ENCODE measurements around the gene TMEM204.

The TMEM204 gene

DNA sequence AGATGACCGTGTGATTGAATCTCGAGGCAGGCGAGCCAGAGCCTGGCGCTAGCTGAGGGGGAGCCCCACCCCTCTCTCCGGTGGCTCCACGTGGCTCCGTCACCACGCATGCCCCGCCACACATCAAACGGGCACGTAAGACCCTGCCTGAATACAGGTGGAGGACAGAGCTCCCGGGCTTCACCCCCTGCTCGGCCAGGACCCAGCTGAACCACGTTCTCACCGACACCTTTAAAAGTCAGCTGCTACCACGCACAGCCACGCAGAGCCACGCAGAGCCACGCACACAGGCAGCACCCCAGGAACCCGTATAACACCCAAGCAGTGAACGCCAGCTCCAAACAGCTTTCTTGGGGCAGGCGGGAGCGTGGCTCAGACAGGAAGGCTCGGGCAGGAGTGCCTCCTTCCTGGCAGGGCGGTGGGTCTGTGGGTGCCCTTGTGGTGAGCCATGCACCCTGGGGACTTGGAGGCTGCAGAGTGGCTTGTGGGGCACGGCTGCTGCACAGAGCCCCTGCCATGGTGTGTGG is 4.4 kb downstream of the TMEM204 start:
- no peaks in the 10 kb centered on the region for H3F3A ChIP-seq (ENCODE audit: control insufficient read depth, insufficient read depth)
- no peaks in the 10 kb centered on the region for H3K27me3 ChIP-seq (ENCODE audit: control insufficient read depth, low read length)
- no peak overlapping the region for H3K27ac ChIP-seq (ENCODE audit: low read depth, low read length)
- no peak for TF ChIP-seq EZH2phosphoT487 (IDR thresholded peaks at IDR 0.05; ENCODE audit: borderline replicate concordance, low read length)
- TF ChIP-seq, protein P1, sequence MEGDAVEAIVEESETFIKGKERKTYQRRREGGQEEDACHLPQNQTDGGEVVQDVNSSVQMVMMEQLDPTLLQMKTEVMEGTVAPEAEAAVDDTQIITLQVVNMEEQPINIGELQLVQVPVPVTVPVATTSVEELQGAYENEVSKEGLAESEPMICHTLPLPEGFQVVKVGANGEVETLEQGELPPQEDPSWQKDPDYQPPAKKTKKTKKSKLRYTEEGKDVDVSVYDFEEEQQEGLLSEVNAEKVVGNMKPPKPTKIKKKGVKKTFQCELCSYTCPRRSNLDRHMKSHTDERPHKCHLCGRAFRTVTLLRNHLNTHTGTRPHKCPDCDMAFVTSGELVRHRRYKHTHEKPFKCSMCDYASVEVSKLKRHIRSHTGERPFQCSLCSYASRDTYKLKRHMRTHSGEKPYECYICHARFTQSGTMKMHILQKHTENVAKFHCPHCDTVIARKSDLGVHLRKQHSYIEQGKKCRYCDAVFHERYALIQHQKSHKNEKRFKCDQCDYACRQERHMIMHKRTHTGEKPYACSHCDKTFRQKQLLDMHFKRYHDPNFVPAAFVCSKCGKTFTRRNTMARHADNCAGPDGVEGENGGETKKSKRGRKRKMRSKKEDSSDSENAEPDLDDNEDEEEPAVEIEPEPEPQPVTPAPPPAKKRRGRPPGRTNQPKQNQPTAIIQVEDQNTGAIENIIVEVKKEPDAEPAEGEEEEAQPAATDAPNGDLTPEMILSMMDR (IDR thresholded peaks at IDR 0.05; ENCODE audit: low read depth, low read length, poor library complexity, severe bottlenecking) = no peak
- no peaks in the 10 kb centered on the region for H3K9me3 ChIP-seq (ENCODE audit: control insufficient read depth, insufficient read depth, low read length)
- H3K36me3 ChIP-seq (ENCODE audit: control insufficient read depth, low read length) = no peaks in the 10 kb centered on the region
- no peaks in the 10 kb centered on the region for H4K20me1 ChIP-seq (ENCODE audit: control insufficient read depth, insufficient read depth, low read depth, low read length)
- no peaks in the 10 kb centered on the region for H3K79me2 ChIP-seq (ENCODE audit: control insufficient read depth, low read length)
- no peak overlapping the region for H3K4me2 ChIP-seq (ENCODE audit: low read length)
- no peaks in the 10 kb centered on the region for H3K9me2 ChIP-seq (replicated peaks; ENCODE audit: control insufficient read depth, low read length)
- H3K4me1 ChIP-seq (ENCODE audit: control insufficient read depth, low read length) = peaks cover 4% of the 10 kb centered on the region; the same call in 1 of the 2 replicates
- H3K4me3 ChIP-seq (ENCODE audit: low read length) = no peak overlapping the region

DNA sequence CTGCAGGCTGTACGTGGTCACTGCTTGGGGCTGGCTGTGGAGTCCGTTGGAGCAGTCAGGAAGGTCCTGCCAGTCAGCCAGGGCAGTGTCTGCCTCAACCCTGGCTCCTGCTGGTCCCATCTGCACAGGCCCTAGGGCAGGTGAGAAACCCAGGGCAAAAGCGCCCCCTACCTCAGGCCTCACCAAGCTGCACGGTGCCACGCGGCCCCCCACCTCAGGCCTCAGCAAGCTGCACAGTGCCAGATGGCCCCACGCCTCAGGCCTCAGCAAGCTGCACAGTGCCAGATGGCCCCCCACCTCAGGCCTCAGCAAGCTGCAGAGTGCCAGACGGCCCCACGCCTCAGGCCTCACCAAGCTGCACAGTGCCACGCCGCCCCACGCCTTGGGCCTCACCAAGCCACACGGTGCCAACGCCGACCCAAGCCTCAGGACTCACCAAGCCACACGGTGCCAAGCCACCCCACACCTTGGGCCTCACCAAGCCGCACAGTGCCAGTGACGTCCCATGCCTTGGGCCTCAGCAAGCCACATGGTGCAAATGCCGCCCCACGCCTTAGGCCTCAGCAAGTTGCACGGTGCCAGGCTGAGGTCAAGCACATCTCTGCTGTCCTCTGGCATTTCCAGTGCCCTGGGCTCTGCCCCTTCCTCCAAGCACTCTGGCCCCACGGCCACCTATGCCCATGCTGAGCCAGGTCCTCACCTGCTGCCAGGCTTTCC is 5.5 kb downstream of the TMEM204 start:
- Histone ChIP-seq H3F3A (ENCODE audit: control insufficient read depth, insufficient read depth) (0 out of 2 replicates have a peak, but pooled peaks cover 3% of the 10 kb centered on the region), H4K20me1 (ENCODE audit: control insufficient read depth, insufficient read depth, low read depth, low read length) (no peaks in the 10 kb centered on the region), H3K4me3 (ENCODE audit: low read length) (no peak overlapping the region), H3K79me2 (ENCODE audit: control insufficient read depth, low read length) (no peaks in the 10 kb centered on the region), H3K36me3 (ENCODE audit: control insufficient read depth, low read length) (no peaks in the 10 kb centered on the region), H3K4me1 (ENCODE audit: control insufficient read depth, low read length) (peaks cover 10% of the 10 kb centered on the region), H3K4me2 (ENCODE audit: low read length) (no peak overlapping the region), H3K27ac (ENCODE audit: low read depth, low read length) (no peak overlapping the region), H3K27me3 (ENCODE audit: control insufficient read depth, low read length) (no peaks in the 10 kb centered on the region), H3K9me2 (replicated peaks; ENCODE audit: control insufficient read depth, low read length) (no peaks in the 10 kb centered on the region), H3K9me3 (ENCODE audit: control insufficient read depth, insufficient read depth, low read length) (no peaks in the 10 kb centered on the region)
- TF ChIP-seq EZH2phosphoT487 (IDR thresholded peaks at IDR 0.05; ENCODE audit: borderline replicate concordance, low read length) = no peak
- TF ChIP-seq, protein P1 (IDR thresholded peaks at IDR 0.05; ENCODE audit: low read depth, low read length, poor library complexity, severe bottlenecking) = peak; percentile 63

DNA sequence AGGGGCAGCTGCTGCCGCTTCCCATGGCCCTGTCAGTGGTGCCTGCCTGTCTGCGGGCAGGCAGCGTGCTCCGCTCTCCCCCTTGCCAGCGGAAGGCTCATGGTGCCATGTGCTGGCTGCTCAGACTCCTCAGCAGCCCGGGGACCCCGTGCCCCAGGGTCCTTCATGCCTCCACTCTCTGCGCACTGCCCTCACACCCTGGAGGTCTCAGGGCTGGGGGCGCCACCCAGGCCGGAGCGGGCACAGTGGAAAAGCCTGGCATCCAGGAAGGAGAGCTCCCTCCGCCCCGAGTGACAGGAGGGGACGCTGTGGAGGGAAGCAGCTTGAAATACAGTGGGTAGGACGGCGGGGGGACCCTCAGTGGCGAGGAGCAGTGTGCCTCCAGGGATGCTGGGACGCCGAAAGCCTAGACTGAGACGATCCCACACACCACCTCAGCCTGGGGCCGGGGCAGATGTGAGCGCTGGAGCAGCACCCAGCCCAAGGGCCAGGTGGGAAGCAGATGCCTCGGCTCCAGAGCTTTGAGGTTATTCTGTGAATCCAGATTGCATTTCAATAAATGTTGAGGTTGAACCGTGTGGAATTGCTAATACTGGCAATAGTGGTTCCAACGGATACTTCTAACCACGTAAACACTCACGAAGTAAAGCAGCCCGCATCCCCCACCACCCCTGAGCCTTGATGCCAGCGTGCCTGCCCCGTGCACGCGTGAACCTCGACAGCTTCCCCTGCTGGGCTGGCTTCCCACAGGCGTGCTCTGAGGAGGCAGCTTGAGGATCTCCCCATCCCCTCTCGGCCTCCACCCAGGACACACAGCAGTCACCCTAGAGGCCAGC is 6.5 kb downstream of the TMEM204 start:
- H3K4me3 ChIP-seq (ENCODE audit: low read length) = no peak overlapping the region

More for the DNA sequence above, 6.5 kb downstream of the TMEM204 start:
- Histone ChIP-seq H3K79me2 (ENCODE audit: control insufficient read depth, low read length) (no peaks in the 10 kb centered on the region), H3F3A (ENCODE audit: control insufficient read depth, insufficient read depth) (0 out of 2 replicates have a peak, but pooled peaks cover 3% of the 10 kb centered on the region), H3K27me3 (ENCODE audit: control insufficient read depth, low read length) (no peaks in the 10 kb centered on the region), H3K9me3 (ENCODE audit: control insufficient read depth, insufficient read depth, low read length) (no peaks in the 10 kb centered on the region), H3K4me1 (ENCODE audit: control insufficient read depth, low read length) (peaks cover 10% of the 10 kb centered on the region), H3K27ac (ENCODE audit: low read depth, low read length) (no peak overlapping the region), H3K36me3 (ENCODE audit: control insufficient read depth, low read length) (no peaks in the 10 kb centered on the region), H4K20me1 (ENCODE audit: control insufficient read depth, insufficient read depth, low read depth, low read length) (no peaks in the 10 kb centered on the region), H3K9me2 (replicated peaks; ENCODE audit: control insufficient read depth, low read length) (no peaks in the 10 kb centered on the region), H3K4me2 (ENCODE audit: low read length) (no peak overlapping the region)
- TF ChIP-seq, protein P1 (IDR thresholded peaks at IDR 0.05; ENCODE audit: low read depth, low read length, poor library complexity, severe bottlenecking) = no peak
- TF ChIP-seq EZH2phosphoT487 (IDR thresholded peaks at IDR 0.05; ENCODE audit: borderline replicate concordance, low read length) = no peak
